HCT116 (cell line): Measurements from ENCODE around the gene STRN3.

Experiments used
- CEBPB ChIP-seq: IDR thresholded peaks from 2 replicates; pipeline ENCODE4 v1.6.1; 2012; ENCODE audit warnings: low read depth
- ELF1 ChIP-seq: IDR thresholded peaks from 2 replicates; pipeline ENCODE4 v1.6.1; 2012; ENCODE audit warnings: low read depth, borderline replicate concordance
- POLR2A ChIP-seq: IDR thresholded peaks from 2 replicates; pipeline ENCODE4 v1.7.0; 2011; ENCODE audit warnings: borderline replicate concordance; ENCODE audit not compliant: insufficient read depth, insufficient read length; ENCODE audit errors: extremely low read depth
- SIN3A ChIP-seq: IDR thresholded peaks from 2 replicates; pipeline ENCODE4 v1.6.1; 2012; ENCODE audit warnings: low read depth
- TCF7L2 ChIP-seq: IDR thresholded peaks from 2 replicates; pipeline ENCODE4 v1.7.0; 2011; ENCODE audit warnings: borderline replicate concordance, inconsistent platforms; ENCODE audit not compliant: insufficient read depth, insufficient read length; ENCODE audit errors: extremely low read depth
- TF ChIP-seq, protein P1 (sequence below), 3 experiments: fragments of 200-600 bp in 1 of 3; sonication (generic) in 1 of 3; IDR thresholded peaks in 2 of 3; conservative IDR thresholded peaks in 1 of 3; 2 replicates each; pipeline ENCODE4 v1.5.1; 2012 to 2017; ENCODE audit warnings: low read depth in 2 of 3, low read length in 2 of 3, antibody characterized with exemption in 1 of 3, borderline replicate concordance in 1 of 3, control low read depth in 1 of 3, mild to moderate bottlenecking in 1 of 3, mixed read lengths in 1 of 3, mixed run types in 1 of 3, moderate library complexity in 1 of 3; ENCODE audit not compliant: insufficient read depth in 1 of 3
- TF ChIP-seq, protein P2 (sequence below): IDR thresholded peaks from 2 replicates; pipeline ENCODE4 v1.6.1; 2012; ENCODE audit warnings: low read depth

DNA sequence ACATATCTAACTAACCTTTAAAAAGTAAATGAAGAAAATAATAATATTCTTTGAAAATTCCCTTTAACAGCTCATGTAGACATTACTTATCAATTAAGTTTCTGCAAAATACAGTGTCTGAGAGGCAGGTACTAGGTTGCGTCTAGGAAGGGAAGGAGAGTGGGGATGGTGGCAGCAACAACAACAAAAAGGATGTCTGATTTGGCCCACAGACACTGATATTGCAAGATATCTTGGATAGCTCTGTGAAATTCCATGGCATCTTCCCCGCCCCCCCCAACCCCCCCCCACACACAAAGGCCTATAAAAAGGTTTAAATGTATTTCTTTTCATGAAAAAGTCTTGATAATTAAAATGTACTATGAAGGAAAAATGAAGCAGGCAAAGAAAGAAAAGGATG is 42.3 kb downstream of the STRN3 start:
- TF ChIP-seq, protein P1, sequence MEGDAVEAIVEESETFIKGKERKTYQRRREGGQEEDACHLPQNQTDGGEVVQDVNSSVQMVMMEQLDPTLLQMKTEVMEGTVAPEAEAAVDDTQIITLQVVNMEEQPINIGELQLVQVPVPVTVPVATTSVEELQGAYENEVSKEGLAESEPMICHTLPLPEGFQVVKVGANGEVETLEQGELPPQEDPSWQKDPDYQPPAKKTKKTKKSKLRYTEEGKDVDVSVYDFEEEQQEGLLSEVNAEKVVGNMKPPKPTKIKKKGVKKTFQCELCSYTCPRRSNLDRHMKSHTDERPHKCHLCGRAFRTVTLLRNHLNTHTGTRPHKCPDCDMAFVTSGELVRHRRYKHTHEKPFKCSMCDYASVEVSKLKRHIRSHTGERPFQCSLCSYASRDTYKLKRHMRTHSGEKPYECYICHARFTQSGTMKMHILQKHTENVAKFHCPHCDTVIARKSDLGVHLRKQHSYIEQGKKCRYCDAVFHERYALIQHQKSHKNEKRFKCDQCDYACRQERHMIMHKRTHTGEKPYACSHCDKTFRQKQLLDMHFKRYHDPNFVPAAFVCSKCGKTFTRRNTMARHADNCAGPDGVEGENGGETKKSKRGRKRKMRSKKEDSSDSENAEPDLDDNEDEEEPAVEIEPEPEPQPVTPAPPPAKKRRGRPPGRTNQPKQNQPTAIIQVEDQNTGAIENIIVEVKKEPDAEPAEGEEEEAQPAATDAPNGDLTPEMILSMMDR (IDR thresholded peaks at IDR 0.05 in 2 of 3, conservative IDR thresholded peaks at IDR 0.05 in 1 of 3; ENCODE audit: borderline replicate concordance in 1 of 3, insufficient read depth in 1 of 3, low read depth in 2 of 3, low read length in 2 of 3), result no peak
- no peak for TF ChIP-seq CEBPB
- TF ChIP-seq, protein P2, sequence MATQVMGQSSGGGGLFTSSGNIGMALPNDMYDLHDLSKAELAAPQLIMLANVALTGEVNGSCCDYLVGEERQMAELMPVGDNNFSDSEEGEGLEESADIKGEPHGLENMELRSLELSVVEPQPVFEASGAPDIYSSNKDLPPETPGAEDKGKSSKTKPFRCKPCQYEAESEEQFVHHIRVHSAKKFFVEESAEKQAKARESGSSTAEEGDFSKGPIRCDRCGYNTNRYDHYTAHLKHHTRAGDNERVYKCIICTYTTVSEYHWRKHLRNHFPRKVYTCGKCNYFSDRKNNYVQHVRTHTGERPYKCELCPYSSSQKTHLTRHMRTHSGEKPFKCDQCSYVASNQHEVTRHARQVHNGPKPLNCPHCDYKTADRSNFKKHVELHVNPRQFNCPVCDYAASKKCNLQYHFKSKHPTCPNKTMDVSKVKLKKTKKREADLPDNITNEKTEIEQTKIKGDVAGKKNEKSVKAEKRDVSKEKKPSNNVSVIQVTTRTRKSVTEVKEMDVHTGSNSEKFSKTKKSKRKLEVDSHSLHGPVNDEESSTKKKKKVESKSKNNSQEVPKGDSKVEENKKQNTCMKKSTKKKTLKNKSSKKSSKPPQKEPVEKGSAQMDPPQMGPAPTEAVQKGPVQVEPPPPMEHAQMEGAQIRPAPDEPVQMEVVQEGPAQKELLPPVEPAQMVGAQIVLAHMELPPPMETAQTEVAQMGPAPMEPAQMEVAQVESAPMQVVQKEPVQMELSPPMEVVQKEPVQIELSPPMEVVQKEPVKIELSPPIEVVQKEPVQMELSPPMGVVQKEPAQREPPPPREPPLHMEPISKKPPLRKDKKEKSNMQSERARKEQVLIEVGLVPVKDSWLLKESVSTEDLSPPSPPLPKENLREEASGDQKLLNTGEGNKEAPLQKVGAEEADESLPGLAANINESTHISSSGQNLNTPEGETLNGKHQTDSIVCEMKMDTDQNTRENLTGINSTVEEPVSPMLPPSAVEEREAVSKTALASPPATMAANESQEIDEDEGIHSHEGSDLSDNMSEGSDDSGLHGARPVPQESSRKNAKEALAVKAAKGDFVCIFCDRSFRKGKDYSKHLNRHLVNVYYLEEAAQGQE, result no peak
- no peak for TF ChIP-seq POLR2A
- TF ChIP-seq ELF1, result no peak
- TF ChIP-seq TCF7L2, result no peak
- no peak for TF ChIP-seq SIN3A
